GM21717 (cell line): ENCODE measurements around the gene ATP2A3.
"Not testable (repeated sequence)": the region's sequence is repeated elsewhere in the genome, so short reads cannot be mapped to it uniquely, and the experiment has no call there.

Experiments used
- ATAC-seq: cut with Tn5 transposase; IDR thresholded peaks from one replicate; pipeline ENCODE4 v1.9.1; 2021; ENCODE audit warnings: mild to moderate bottlenecking, moderate library complexity; ENCODE audit not compliant: unreplicated experiment

ATP2A3 gene

DNA sequence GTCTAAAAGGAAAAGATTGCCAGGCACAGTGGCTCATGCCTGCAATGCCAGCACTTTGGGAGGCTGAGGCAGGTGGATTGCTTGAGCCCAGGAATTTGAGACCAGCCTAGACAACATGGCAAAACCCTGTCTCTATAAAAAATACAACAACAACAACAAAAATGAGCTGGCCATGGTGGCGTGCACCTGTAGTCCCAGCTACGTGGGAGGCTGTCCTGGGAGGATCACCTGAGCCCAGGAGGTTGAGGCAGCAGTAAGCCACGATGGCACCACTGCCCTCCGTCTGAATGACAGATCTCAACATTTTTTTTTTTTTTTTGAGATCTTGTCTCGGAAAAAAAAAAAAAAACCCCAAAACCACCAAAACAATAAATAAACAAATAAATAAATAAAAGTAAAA, 28.1 kb upstream of the ATP2A3 start:
- ATAC-seq = no peak

DNA sequence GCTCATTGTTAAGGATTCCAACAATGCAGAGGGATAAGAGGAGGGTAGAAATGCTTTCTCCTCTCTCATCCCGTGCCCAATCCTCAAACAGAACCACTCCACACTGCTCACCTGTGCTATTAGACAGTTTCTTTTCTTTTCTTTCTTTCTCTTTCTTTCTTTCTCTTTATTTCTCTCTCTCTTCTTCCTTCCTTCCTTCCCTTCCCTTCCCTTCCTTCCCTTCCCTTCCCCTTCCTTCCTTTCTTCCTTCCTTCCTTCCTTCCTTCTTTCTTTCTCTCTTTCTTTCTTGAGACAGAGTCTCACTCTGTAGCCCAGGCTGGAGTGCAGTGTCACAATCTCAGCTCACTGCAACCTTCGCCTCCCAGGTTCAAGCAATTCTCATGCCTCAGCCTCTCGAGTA, 27.5 kb upstream of the ATP2A3 start:
- not testable (repeated sequence) for ATAC-seq

DNA sequence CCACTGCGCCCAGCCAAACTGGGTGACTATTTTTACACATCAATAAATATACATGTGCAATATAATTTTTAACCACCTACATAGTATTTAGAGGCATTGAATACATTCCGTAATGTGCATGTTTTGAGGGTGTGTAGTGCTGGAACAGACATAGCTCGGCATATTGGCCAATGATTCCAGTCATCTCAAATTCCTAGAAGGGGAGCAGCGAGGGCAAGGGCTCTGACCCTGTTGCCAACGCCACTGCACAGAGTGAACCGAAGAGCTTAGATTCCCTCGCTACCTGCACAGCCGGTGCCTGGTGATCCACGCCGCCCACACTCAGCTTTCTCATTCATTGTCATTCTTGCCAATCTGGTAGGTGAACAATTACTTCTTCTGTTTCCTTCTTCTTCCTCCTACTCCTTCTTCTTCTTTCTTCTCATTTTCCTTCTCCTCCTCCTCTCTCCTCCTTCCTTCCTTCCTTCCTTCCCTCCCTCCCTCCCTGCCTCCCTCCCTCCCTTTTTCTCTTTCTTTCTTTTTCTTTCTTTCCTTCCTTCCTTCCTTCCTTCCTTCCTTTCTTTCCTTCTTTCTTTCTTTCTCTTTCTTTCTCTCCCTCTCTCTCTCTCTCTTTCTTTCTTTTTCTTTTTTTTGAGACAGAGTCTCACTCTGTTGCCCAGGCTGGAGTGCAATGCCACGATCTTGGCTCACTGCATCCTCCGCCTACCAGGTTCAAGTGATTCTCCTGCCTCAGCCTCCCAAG, 26.3 kb upstream of the ATP2A3 start:
- ATAC-seq = no peak

DNA sequence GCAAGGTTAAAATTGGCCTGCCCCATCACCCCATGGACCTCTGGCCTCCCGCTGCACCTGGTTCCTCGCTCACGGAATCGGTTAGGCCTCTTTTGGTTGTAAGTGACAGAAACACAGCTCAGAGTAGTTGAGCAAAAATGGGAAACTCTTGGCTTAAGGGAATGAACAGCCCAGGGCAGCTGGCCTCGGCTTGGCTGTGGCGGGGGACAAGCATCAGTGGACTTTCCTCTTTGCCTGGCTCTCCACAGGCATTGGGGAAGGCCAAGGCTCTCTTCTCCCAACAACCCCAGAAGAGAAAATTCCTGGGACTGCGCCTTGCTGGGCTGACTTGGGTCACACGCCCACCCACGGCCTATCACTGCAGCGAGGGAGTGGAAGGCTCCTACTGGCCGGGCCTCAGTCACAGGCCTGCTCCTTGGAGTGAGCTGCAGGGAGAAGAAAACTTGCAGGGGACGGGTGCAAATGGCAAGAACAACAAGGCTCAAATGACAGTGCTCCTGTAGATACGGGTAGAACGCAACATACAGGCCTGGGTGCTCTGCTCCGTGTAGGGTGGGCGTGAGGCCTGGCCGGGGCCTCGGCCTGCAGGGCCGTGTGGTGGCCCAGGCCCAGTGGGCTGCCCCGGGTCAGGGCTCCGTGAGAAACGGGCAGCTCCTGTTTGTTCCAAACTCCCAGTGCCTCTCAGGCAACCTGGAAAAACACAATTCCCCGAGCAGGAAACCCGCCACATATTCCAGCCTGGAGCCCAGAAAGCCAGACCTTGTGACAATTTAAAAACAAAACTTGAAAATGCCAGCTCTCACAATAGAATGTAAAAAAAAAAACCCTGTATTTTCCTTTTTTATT, 25.0 kb upstream of the ATP2A3 start:
- no peak for ATAC-seq

DNA sequence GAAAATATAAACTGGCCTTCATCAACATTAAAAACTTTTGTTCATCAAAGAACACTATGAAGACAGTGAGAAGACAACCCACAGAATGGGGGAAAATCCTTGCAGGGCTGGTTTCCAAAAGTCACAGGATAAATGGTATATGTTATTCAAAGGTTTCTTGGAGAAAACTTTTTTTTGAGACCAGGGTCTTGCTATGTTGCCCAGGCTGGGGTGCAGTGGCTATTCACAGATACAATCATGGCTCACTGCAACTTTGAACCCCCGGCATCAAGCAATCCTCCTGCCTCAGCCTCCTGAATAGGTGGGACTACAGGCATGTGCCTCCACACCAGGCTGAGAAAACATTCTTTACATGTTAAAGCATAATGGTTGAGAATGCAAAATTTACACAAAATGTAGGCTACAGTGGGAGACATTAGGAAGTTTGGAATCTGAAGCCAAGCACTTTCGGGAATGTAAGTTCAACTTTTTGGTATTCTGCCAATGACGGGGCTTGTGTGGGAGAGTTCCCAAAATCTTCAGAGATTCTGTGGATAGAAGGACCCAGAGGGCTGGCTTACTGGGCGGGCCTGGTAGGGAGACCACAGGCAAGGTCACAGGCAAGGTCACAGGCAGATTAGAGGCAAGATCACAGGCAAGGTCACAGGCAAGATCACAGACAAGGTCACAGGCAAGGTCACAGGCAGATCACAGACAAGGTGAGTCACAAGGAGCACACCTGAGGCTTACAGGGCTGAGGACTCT, 24.2 kb upstream of the ATP2A3 start:
- no peak for ATAC-seq

DNA sequence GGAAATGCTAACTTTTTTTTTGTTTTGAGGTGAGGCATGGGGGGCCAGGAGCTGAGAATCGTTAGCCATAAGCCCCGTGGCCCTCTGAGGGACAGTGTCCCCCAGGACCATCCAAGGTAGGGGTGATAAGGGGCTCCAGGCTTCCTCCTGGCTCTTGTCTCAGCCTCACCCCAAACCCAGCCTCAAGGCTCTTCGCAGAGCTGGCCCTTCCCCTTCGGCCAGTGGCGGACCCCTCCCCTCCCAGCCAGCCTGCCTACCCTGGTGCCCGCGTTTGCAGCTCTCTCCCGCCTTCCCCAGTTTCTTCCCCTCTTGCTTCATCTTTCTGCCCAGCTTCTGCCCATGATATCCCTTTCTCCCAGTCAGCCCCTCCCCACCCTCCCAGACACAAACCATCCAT, 22.7 kb upstream of the ATP2A3 start:
- ATAC-seq = no peak

DNA sequence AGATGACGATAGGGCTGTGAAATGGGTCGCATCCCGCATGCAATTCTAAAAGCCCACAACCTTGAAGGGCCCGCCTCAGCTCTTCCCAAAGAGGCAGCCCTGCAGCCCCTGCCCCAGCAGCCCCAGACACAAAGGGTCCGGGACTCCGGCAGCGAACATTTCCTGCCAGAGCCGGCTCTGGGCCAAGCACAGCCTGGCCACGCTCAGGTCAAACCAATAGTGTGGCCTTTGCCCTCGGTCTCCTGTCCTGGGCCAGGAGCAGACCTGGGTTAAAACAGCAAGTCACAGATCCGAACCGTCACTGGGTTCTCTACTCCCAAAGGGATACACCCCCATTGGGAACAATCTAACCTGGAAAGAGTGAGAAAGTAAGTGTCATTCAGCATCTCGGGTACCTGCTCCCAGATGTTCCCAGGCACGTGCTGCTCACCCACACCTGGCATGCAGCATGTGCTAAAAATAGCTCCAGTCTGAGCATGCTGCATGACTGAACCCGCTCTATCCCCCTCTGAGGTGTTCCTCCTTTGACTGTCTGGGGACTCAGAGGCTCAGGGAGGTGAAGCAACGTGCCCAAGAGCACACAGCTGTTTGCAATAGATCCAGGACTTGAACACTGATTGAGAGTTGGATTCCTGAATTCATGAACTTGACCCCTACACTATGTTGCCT, 22.2 kb upstream of the ATP2A3 start:
- no peak for ATAC-seq

DNA sequence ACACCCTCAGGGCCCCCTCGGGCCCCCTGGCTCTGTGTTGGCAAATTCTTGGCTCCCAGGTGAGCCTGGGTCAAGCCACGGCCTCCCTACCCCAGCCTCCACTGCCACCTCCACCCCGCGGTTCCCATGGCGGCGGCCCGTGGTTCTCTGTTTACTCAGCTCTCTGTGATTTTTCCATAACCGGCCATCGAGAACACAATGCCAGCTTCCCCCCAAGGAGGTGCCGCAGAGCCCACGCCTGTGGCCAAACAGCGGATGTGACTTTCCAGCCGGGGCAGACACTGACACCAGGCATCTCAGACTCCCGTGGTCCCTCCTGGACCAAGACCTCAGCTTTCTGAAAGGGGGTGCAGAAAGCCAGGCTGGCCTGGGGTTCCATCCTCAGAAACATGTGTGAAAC, 21.6 kb upstream of the ATP2A3 start:
- no peak for ATAC-seq

DNA sequence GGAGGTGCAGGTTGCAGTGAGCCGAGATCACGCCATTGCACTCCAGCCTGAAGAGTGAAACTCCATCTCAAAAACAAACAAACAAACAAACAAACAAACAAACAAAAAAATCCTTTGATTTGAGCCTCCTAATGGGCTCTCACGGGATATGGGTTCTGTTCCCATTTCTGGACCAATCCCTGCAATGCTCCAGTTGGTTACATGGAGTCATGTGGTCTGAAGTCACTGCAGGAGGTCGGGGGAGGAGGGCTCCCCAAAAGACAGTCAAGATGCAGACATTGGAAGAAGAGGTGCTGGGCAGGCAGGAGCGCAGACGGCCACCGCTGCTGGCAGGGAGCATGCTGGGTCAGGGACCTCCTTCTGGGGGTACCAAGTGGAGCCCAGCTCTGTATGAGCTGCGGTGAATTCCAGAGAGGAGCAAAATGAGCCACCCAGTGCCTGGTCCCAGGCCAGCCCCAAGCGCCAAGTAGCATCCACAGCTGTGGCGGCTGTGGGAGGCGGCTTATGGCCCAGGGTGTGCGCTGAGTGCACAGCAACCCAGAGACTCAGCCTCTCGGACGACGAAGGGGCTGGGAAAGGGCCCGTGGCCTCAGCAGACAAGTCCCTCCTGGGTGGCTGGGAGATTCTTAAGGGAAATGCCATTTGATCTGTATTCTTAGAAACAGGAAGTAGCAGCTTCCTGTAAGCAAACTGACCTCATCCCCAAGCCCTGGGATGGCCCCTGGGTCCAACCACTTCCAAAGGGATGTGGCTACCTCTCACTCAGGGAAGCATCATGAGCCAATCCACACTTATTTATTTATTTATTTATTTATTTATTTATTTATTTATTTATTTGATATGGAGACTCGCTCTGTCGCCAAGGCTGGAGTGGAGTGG, 19.6 kb upstream of the ATP2A3 start:
- ATAC-seq = no peak

DNA sequence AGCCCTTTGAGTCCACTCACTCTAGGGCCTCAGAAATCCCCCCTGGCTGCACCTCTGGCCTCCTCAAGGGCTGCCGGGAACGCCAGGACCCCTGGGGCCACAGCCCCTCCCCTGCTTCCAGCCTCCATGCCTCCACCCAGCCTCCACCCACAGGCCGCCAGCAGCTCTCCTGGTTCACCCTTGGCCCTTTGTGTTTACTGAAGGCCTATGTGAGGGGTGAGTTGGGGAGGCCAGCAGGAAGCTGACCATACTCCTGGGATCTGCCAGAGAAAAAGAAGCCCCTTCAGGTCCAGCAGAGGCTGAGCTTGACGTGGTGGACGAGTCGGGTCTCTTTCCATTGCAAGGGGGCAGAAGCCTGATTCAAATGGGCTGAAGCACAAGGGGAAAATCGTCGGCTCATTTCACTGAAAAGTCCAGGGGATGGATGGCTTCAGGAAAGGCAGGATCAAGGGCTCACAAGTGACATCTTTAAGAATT, 18.3 kb upstream of the ATP2A3 start:
- no peak for ATAC-seq

DNA sequence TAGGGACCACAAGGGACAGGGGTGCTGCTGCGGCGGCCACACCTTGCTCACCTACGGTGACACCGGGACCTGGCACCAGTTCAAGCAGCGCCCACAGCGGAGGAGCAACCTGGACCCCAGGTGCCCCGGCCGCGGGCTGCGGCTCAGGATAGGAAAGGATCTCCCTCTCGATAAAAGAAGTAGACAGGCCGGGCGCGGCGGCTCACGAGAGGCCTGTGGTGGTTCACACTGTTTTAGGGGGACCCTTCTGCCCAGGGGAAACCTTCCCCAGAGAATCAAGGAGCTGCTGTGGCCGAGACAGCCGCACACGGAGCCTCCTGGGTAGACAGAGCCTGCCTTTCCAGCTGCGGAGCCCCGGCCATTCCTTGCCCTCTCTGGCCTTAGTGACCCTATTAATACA, 17.9 kb upstream of the ATP2A3 start:
- ATAC-seq = no peak

DNA sequence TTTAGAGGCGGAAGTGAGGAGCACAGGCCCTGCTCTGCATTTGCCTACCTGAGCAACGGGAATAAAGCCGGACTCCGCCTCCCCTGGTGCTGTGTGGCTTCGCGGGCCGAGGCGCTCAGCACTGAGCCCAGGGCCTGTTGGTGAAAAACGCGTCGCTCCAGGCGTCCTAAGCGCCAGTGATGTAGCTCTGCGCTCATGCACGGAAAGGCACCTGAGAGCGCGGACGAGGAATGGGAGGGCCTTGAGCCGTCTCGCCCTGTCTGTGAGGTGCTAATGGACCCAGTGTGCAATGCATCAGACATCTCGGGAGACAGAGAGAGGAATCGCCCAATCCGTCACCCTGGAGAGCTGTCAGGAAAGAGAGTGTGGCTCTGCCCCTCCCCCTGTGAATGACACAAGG, 17.2 kb upstream of the ATP2A3 start:
- ATAC-seq = no peak

DNA sequence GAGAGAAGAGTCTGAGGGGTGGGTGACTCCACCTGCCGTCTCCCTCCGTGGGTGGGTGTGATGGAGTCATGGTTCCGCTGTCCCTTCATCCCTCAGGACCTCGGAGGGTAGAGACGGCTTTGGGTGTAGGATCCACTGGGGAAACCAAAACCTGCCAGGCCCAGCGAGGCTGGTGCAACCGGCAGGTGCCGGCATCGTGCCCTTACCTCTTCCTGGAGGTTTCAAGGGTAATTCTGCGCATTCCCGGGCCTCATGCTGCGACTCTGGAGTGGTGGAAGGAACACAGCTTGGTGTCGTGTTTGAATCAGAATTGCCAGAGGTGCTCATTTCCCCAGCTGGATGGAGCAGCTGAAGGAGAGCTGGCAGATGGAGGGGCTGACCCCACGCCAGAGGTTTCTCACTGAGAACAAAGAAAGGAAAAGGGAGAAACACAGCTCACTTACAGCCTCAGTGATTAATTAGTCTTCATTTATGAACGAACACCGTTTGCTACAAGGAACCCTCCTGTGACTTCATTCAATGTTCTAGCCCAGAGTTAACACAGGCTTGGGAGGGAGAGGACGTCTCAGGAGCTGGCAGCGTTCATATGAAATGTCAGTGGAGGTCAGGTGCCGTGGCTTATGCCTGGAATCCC, 16.3 kb upstream of the ATP2A3 start:
- ATAC-seq = no peak

DNA sequence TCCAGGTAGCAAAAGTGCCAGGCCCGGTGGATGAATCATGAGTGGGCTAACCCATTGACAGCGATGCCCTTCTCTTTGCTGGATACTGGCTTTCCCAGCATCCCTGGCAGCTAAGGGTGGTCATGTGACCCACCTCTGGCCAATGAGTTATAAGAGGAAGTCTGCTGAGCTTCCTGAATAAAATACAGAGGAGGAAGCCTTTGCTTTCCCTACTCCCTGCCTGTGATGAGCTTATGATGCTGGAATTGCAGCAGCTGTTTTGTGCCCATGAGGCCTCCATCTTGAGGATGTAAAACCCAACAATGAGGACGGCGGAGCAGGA, 15.0 kb upstream of the ATP2A3 start:
- no peak for ATAC-seq

DNA sequence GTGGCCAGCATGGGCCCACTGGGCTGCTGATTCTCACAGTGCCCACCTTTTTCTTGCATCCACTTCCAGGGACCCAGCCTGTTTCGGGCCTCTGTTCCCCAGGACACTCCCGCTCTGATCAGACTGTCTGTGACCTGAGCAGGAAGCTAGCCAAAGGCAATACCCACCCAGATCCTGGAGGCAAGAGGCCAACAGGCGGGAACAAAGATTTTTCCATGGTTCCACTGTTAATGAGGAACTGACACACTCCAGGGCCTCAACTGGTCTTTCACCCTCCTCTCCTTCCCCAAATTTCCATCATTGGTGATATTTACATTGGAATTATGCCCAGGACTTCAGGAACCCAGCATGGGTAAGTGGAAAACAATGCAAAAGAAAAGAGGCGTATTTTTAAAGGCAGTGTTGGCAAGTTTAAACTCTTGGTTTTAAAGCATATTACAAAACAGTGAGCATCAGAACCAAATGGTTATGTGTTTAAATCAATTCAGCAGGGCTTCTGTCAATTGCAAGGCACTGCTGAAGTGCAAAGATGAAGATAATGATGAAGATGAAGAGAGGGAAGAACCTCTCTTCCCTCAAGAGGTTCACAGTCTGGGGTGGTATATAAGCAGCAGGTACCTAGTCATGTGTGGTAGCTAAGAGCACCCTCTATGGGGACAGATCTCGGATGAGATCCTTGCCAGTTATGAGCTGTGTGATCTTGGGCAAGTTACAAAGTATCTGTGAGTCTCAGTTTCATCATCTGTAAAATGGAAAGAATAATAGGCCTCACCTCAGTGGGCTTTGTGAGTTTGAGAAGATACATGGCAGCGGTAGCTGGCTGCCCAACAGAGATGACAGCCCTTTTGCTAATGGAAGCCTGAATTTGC, 14.4 kb upstream of the ATP2A3 start:
- ATAC-seq = no peak

DNA sequence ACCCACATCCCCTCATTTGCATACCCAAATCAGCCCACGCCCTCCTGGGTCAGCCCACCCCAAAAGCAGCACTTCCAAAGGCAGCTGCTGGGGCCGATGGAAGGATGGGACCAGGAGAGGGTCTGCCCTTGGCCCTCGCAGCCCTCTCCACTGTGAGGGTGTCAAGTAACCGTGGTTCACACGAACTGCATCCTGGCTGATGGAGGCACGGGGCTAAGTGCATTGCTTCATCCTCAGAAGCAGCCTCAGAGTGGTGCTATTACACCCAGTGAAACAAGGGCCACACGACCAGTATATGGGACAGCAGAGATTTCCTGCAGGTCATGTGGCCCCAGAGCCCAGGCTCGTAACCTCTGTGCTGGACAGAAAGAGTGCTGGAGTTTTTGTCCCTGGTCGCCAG, 13.2 kb upstream of the ATP2A3 start:
- no peak for ATAC-seq

DNA sequence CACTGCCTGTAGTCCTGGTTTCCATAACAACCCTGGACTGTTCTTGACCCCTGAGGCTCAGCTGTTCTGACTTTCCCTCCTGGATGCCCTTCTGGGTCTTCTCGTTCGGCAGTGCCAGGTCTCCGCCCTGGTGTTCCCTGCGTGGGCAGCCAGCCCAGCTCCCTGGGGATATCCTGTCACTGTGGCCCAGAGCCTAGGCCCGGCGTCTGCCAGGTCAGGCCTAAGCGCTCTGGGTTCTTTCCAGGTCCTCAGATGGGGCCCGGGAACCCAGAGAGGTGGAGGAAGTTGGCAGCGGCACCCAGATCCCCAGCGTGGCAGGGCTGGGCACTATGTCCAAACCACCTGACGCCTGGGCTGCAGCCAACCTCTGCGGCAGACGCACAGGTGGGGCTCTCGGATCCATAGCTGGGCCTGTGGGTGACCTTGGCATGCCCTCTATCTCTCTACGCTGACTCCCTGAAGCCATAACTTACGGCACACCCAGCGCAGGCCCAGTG, 12.5 kb upstream of the ATP2A3 start:
- ATAC-seq = no peak

DNA sequence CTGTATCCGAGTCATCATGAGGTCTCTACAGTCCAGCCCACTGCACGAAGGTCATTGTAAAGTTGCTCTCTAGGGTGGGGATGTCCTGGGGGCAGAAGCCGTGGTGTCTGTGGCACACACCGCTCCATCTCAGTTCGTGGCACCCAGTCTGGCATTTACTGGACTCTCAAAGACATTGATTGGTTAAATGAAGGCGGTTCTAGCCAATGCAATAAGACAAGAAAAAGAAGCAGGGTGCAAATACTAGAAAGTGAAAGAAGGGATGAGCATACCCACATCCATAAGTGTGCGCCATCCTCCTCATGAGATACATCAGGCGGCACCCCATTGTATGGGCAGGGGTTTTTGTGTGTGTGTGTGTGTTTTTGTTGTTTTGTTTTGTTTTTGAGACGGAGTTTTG, 10.7 kb upstream of the ATP2A3 start:
- ATAC-seq = no peak
